Stimulated activated CD4-positive, alpha-beta T cell treated with anti-CD3 and anti-CD28 coated beads, TNF-alpha, amount 100 ng/mL, for 4 hours (primary cell): Measurements from ENCODE around the gene COL23A1.

Source experiments
- DNase-seq, 3 experiments: peaks; one replicate each; pipeline ENCODE4 v3.0.0-alpha.2; 2020; ENCODE audit warnings: low read depth in 3 of 3

Gene COL23A1

GRCh38 chr5:178535299-178536175 lies 54.7 kb downstream of the COL23A1 start:
- DNase-seq: no peak

GRCh38 chr5:178533136-178533535 lies 57.1 kb downstream of the COL23A1 start:
- DNase-seq: no peak

- DNase-seq: no peak
These were observed 57.5 kb downstream of the COL23A1 start for GRCh38 chr5:178532666-178533065.

- DNase-seq: no peak
These were observed 58.0 kb downstream of the COL23A1 start for GRCh38 chr5:178532236-178532635.

GRCh38 chr5:178531786-178532185 lies 58.4 kb downstream of the COL23A1 start:
- no peak for DNase-seq

GRCh38 chr5:178530526-178530925 lies 59.7 kb downstream of the COL23A1 start:
- DNase-seq: no peak

- no peak for DNase-seq
These were observed 61.1 kb downstream of the COL23A1 start for GRCh38 chr5:178529080-178529479.

- no peak for DNase-seq
These were observed 62.5 kb downstream of the COL23A1 start for GRCh38 chr5:178527458-178528307.

GRCh38 chr5:178526773-178527457 lies 63.3 kb downstream of the COL23A1 start:
- DNase-seq: no peak

GRCh38 chr5:178525906-178526732 lies 64.1 kb downstream of the COL23A1 start:
- DNase-seq: no peak

- DNase-seq: no peak
These were observed 65.9 kb downstream of the COL23A1 start for GRCh38 chr5:178524093-178524882.

GRCh38 chr5:178522361-178522760 lies 67.8 kb downstream of the COL23A1 start:
- no peak for DNase-seq

GRCh38 chr5:178520851-178521250 lies 69.3 kb downstream of the COL23A1 start:
- no peak for DNase-seq

GRCh38 chr5:178519804-178520203 lies 70.4 kb downstream of the COL23A1 start:
- no peak for DNase-seq

- no peak for DNase-seq
These were observed 71.0 kb downstream of the COL23A1 start for GRCh38 chr5:178519155-178519554.

- DNase-seq: no peak
These were observed 73.5 kb downstream of the COL23A1 start for GRCh38 chr5:178516504-178517235.

- DNase-seq: no peak
These were observed 74.3 kb downstream of the COL23A1 start for GRCh38 chr5:178515776-178516503.

GRCh38 chr5:178514851-178515418 lies 75.3 kb downstream of the COL23A1 start:
- DNase-seq: no peak

GRCh38 chr5:178511172-178511571 lies 79.0 kb downstream of the COL23A1 start:
- no peak for DNase-seq
